NCI-H748 (cell line): Measurements from ENCODE around the gene THUMPD3.

Source experiments
- DNase-seq: peaks from one replicate; lab custom pipeline; 2025; ENCODE audit not compliant: unreplicated experiment; lab: John Stamatoyannopoulos, UW

The THUMPD3 gene

GRCh38 chr3:9352917-9353752 lies 9.7 kb upstream of the THUMPD3 start:
- peak; percentile 43 for DNase-seq

- DNase-seq, result no peak
Observed at GRCh38 chr3:9361691-9362388, 1.0 kb upstream of the THUMPD3 start.

GRCh38 chr3:9369508-9369907 lies 6.7 kb downstream of the THUMPD3 start:
- no peak for DNase-seq

- no peak for DNase-seq
Observed at GRCh38 chr3:9373465-9373864, 10.6 kb downstream of the THUMPD3 start.

GRCh38 chr3:9377981-9378380 lies 15.1 kb downstream of the THUMPD3 start:
- DNase-seq, result no peak

- no peak for DNase-seq
Observed at GRCh38 chr3:9379327-9379726, 16.5 kb downstream of the THUMPD3 start.

GRCh38 chr3:9380014-9380413 lies 17.2 kb downstream of the THUMPD3 start:
- DNase-seq, result no peak

GRCh38 chr3:9384141-9384828 lies 21.4 kb downstream of the THUMPD3 start:
- DNase-seq, result no peak

GRCh38 chr3:9385187-9386077 lies 22.6 kb downstream of the THUMPD3 start:
- DNase-seq, result no peak

- DNase-seq, result no peak
Observed at GRCh38 chr3:9386078-9386459, 23.2 kb downstream of the THUMPD3 start.

GRCh38 chr3:9386501-9387321 lies 23.9 kb downstream of the THUMPD3 start:
- DNase-seq, result no peak

GRCh38 chr3:9387322-9387655 lies 24.4 kb downstream of the THUMPD3 start:
- DNase-seq, result no peak

- no peak for DNase-seq
Observed at GRCh38 chr3:9388142-9388541, 25.3 kb downstream of the THUMPD3 start.

- DNase-seq, result no peak
Observed at GRCh38 chr3:9388562-9389272, 25.9 kb downstream of the THUMPD3 start.

GRCh38 chr3:9390265-9390888 lies 27.5 kb downstream of the THUMPD3 start:
- DNase-seq, result no peak

GRCh38 chr3:9392041-9392440 lies 29.2 kb downstream of the THUMPD3 start:
- no peak for DNase-seq

- peak; percentile 1 for DNase-seq
Observed at GRCh38 chr3:9395570-9396300, 32.9 kb downstream of the THUMPD3 start.

- peak; percentile 96 for DNase-seq
Observed at GRCh38 chr3:9396301-9396631, 33.4 kb downstream of the THUMPD3 start.
